NCI-H2029 treated with DMSO at 0.1 percent for 48 hours (cell line): ENCODE results near the gene MED14.

Source experiments
- DNase-seq: peaks from one replicate; lab custom pipeline; 2025; lab: John Stamatoyannopoulos, UW

MED14 gene

DNA sequence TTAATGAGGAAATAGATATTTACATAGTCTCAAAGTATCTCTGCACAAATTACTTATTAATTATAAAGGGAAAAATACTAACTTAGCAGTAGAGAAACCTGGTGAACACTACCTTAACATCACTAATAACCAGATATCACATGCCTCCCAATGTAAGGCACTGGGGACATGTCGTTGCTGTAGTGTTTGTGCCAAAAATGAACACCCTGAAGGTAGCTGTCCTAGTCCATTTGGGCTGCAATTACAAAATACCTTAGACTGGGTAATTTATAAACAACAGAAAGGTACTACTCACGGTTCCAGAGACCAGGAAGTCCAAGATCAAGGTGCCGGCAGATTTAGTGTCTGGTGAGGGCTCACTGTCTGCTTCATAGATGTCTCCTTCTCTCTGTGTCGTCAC, 122.8 kb downstream of the MED14 start:
- DNase-seq = no peak

DNA sequence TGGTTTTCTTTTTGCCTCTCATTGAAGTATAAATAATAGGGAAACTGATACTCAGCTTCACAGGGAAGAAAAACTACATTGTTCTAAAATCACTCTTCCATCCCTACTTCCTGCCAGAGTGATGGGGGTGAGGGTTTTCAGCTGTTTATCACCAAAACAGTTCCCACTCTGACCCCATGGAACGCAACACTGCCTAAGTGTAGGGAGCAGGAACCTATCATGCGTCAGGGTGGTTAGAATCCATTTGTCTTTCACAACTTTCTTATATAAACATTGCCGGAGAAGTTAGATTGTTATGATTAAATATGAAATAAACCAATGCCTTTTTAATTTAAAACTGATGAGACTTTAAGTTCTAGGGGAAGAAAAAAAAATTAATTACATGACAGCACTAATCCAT, 128.0 kb downstream of the MED14 start:
- no peak for DNase-seq

DNA sequence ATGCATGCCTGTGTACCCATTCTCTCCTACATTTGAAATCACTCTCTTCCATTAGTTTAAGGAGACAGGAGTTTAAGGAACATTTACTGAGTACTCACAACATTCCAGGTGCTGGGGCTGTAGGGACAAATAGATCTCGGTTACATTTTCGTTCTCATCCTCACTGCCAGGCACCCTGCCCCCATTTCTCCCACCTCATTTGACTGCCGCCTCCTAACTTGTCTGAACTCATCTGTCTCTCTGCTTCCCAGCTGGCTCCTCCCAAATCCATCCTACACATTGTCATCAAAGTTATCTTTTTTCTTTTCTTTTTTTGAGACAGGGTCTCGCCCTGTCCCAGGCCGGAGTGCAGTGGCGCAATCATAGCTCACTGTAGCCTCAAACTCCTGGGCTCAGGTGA, 131.9 kb downstream of the MED14 start:
- DNase-seq = no peak
